AG09309 (cell line): ENCODE results near the gene KRABD2.

Experiments
- DNase-seq: peaks from one replicate; pipeline ENCODE4 v3.0.0-alpha.2; 2010; ENCODE audit warnings: low read depth
- H3K4me3 ChIP-seq: 2 replicates; pipeline ENCODE4 v1.5.1; 2011; ENCODE audit warnings: mild to moderate bottlenecking, low read depth, low read length, moderate library complexity; ENCODE audit not compliant: control insufficient read depth
- CTCF ChIP-seq: IDR thresholded peaks from 2 replicates; pipeline ENCODE4 v1.5.1; 2011; ENCODE audit warnings: mild to moderate bottlenecking, low read depth, low read length, inconsistent platforms; ENCODE audit not compliant: insufficient read depth, control insufficient read depth; ENCODE audit errors: missing control alignments

KRABD2 gene

GRCh38 chr17:8365143-8365542 is 11.4 kb downstream of the KRABD2 start:
- DNase-seq = no peak
- H3K4me3 ChIP-seq = no peak overlapping the region
- TF ChIP-seq CTCF = no peak

GRCh38 chr17:8362651-8363332 is 13.7 kb downstream of the KRABD2 start:
- no peak for TF ChIP-seq CTCF
- H3K4me3 ChIP-seq = no peak overlapping the region
- DNase-seq = no peak

- H3K4me3 ChIP-seq = no peak overlapping the region
- TF ChIP-seq CTCF = no peak
- no peak for DNase-seq
Measured at GRCh38 chr17:8360751-8361150, 15.8 kb downstream of the KRABD2 start.

GRCh38 chr17:8360260-8360659 is 16.2 kb downstream of the KRABD2 start:
- no peak for DNase-seq
- H3K4me3 ChIP-seq = no peak overlapping the region
- TF ChIP-seq CTCF = no peak

GRCh38 chr17:8359769-8360168 is 16.7 kb downstream of the KRABD2 start:
- TF ChIP-seq CTCF = no peak
- H3K4me3 ChIP-seq = no peak overlapping the region
- DNase-seq = no peak

GRCh38 chr17:8357910-8358309 is 18.6 kb downstream of the KRABD2 start:
- no peak overlapping the region for H3K4me3 ChIP-seq
- no peak for TF ChIP-seq CTCF
- DNase-seq = no peak
